GM19240 (cell line): ENCODE data around the gene HOXA4.

ENCODE experiments used
- DNase-seq: peaks from one replicate; pipeline ENCODE4 v3.0.0; 2011; ENCODE audit warnings: low spot score; ENCODE audit not compliant: insufficient read length

HOXA4 gene

DNA sequence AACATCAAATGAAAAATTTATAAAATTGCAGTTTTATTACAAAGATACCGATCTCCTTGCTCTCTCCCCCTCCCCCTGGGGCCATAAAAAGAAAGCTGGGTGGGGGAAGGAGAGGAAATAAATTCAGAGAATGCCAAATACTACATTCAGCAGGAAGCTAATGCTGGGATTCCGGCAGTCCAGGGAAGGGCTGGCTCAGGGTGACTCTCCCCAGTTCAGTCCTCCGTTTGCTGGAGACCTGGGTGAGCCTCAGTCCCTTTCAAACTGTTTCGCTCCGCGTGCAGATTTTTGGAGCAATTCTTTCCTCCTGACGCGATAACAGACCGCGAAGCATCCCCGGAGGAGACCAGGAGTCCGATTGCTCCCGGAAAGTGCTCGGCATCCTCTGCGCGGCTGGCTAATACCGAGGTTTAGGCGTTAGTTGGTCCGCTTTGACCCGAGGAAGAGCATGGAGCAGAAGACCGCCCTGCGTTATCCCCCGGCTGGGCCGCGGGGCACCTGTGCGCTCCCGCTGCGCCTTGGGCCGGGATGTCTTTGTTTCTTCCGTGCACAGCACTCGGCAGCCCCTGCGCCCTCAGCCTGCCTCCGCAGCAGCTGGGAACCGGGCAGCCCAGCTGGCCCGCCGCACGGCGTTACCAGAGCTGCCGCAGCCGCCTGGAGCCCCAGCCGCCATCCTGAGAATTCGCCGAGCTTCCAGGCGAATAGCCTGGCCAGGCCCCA, 24.2 kb downstream of the HOXA4 start:
- no peak for DNase-seq

DNA sequence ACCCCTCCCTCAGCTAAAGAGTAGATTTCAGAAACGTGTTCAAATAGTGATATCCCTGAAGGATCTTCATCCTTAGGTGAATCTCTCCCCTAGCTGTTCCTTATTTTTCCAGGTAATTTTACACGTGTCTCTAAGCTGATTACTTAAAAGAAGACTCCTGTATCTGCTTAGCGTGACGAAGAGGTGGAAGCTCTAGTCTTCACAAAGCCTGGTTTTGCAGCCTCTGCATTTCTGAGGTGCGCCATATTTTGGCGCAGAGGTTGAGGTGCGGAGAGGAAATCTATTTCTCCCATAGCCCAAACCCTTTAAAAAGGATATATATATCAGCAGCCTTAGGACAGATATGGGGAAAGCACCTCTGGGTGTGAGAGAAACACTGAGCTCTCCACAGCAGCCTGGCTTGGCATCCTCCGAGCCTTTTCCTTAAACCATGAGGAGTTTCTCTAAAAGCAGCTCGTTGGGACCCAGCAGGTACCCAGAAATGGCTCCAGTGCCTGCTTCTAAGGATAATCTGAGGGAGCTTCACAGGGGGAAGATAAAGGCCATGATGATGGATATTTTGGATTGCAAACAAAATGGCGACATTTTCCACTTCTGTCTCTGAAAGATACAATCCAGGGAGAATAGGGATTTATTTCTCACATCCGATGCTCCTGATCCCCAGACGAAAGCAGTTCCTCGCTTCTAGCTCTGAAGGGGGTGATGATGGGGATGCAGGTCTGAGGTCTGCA, 25.1 kb downstream of the HOXA4 start:
- DNase-seq = no peak

DNA sequence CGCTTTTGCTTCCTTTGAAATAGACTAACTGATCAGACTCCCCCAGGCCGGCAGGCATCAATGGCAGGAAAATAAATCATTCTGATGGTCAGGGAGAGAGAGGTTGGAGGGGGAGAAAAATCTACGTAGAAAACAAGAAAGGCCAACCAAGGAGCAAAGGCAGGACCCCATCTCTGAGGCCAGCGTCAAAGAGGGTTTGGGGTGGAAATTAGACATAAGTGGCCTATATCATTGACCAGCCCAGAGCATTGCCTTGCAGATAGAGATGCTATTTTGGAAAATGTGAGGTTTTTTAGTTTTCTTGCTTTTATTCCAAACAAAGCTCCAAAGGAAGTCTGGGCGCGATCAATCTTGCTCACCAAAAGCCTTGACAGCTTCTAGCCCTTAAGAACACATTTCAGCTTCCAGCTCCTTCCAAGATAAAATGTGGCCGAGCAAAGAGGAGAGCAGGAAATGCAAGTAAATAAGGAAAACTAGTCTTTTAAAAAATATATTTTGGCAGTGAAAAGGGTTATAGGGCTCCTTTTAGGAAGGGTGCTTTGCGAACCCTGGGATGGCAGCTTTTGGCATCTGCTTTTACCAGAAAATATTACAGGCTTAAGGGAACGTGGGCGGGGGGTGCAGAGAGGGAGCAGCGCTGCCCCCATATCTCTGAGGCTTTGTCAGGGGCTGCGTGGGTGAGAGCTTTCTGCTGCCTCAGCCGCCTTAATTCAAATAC, 26.1 kb downstream of the HOXA4 start:
- DNase-seq = no peak

DNA sequence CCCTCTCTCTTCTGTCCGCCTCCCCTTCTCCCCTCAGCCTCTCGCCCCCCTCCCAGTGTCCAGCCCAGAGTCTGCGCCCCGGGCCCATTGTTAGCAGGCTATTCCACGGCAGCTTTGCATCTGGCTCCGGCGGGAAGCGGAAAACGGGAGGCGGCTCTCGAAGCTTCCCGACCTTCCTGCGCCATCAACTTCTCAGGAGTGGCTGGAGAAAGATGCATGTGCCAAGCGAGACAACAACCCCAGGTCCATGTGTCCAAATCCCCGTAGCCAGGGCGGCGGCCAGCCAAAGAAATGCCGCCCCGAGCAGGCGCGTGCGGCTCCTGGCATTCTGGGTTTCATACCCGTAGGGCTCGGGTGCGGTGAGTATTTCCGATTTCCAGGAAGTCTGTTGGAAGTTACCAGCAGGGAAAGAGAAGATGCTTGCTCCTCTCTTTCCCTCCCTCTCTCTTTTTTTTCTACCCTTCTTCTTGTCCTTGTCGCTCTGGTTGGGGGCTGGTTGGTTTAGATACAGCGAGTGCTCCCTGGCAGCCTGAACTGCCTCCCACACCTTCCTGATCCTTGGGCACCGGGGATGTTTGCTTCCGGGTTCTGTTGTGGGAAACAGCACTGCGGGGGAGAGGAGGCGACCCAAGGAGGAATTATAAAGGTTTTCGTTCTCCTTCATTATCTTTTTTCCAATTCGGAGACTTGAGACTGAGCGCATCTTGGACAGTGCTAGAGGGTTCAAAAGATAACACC, 26.9 kb downstream of the HOXA4 start:
- DNase-seq = no peak

DNA sequence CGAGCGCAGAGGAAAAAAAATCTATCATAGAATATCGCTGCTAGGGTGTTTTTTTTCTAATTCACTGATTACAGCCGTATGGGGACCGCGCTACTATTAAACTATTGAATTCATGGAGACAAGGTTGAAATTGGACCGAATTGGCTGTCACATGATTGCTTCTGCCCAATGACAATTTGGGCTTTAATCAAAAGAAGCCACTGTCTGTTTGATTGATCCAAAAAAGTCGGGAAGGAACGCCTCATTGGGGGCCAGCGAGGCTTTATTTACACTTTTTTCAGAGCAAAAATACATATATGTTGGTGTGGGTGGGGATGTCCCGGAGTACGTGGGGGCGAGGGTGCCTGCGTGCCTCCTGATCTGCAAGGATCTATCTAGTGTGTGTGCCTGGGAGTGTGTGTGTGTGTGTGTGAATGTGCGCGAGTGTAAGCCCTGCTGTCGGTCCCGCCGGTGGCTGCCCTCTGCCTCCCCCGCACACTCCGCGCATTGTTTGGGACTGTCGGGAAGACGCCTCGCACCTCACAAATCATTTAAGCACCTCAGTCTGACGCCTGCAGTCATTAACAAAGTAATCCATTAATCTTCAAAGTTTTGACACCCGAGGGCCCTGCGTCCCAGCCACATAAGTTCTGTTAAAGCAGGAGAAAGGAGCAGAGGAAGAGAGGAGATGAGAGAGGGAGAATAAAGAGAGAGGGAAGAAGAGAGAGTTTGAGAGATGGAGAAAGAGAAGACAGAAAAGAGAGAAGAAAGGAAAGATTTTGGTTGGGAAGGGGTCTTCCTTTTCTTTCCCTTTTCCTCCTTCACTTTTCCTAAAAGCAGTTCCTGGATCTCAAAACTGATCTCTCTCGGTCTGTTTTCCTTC, 27.7 kb downstream of the HOXA4 start, which contains the start of gene HOXA2:
Gene HOXA2, minus strand, starts transcription at position 103 of the 862 bp plus-strand sequence. CDS start 183 bp downstream, outside the sequence.
- DNase-seq = no peak

DNA sequence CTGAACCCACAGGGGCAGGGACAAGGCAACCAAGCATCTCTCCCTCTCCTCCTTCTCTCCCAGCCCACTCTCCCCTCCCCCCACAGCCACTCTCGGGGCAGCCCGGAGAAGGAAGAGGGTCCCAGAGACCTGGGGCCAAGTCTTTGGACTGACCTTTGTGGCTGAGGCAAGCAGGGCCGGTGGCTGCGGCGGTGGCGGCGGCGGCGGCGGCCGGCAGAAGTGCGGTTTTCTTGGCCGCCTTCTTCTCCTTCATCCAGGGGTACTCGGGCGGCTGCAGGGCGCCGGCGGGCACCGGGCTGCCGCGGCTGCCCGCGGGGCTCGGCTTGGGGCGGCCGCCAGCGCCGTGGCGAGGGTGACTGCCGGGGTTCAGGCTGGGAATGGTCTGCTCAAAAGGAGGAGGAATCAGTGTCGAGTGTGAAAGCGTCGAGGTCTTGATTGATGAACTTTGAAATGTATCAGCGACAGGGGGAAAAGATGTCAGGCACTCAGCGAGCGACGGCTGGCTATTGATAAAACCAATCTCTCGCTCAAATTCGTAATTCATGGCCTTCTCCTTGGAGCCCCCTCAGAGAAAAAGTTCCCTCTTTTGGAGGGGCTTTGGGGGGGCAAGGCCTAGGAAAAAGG, 28.5 kb downstream of the HOXA4 start:
- DNase-seq = no peak

DNA sequence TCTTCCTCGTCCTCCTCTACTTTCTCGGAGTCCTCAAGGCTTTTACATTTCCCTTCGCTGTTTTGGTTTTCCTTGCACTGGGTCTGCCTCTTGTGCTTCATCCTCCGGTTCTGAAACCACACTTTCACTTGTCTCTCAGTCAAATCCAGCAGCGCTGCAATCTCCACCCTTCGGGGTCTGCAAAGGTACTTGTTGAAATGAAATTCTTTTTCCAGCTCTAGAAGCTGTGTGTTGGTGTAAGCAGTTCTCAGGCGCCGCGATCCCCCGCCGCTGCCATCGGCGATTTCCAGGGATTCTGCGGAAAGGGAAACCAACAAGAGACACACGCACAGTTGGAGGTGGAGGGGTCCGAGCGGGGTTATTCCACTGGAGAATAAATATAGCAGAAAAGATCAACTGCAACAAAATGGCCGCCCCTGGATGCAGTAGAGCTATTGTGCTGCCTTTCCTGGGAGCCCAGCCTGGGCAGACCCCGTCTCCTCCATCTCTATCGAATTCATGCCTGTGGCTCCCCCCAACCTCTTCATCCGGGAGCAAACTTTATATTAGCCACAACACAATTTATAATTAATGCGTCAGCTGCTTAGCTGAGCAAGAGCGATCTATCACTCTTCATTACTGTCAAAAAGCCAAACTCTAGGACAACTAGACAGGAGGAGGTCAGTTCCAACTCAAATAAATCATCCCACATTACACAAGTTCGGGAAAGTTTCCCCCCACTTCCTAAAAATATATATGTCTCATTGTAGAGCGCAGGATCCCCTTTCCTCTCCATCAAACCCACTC, 29.2 kb downstream of the HOXA4 start:
- no peak for DNase-seq

DNA sequence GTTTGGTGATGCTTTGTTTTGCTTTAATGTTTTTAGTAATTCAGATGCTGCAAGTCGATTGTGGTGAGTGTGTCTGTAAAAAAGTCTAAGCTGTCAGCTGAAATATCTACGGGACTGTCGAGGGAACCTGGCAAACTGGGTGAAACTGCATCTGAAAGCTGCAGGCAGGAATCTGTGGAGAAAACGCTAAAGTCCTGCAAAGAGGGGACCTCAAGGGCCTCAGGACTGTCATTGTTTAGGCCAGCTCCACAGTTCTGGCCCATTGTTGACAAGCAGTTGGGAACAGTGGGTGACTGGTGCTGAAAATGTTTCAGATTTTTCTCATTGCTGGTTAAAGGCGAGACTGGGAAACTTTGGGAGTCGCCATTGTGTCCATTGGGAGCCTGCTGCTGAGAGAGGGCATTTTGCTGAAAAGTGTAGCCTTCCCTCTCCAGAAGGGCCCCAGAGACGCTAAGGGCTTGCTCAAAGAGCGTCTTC, 29.8 kb downstream of the HOXA4 start:
- DNase-seq = no peak

DNA sequence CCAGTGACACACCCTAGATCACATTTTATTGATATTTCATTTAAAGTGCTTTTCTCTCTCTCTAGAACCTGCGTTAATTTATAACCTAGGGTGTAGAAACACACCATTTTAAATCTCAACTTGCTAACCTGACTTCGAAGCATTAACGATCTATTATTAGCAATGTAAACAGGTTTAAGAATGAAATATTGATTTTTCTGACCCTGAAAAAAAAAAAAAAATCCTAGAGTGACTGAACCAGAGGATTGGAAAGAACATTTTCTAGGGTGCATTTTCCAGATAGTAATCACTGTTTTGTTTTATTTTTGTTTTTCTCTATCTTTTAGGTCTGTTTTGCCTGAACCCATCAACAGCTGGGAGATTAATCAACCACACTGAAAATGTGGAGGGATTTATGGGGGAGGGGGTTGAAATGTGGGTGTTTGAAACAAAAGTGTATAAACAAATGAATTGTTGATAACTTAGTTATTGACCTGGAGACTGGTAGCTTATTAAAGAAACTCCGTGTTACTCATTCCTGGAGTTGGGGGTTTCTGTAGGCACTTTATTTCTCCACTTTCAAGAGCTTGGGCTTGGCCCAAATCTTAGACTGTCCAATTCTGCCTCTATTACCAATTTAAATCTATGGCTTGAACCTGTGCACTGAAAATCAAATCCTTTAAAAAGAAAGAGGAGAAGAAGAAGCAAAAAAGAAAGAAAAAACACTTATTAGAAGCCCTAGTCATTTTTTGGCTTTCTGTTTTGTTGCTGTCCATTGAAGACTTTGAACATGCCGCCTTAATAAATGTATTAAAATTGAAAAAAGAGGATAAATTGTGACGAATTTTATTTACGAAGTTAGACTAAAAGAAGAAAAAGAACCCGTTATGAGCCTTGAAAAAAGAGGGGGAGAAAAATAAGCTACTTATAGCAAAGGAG, 30.8 kb downstream of the HOXA4 start:
- DNase-seq = no peak

DNA sequence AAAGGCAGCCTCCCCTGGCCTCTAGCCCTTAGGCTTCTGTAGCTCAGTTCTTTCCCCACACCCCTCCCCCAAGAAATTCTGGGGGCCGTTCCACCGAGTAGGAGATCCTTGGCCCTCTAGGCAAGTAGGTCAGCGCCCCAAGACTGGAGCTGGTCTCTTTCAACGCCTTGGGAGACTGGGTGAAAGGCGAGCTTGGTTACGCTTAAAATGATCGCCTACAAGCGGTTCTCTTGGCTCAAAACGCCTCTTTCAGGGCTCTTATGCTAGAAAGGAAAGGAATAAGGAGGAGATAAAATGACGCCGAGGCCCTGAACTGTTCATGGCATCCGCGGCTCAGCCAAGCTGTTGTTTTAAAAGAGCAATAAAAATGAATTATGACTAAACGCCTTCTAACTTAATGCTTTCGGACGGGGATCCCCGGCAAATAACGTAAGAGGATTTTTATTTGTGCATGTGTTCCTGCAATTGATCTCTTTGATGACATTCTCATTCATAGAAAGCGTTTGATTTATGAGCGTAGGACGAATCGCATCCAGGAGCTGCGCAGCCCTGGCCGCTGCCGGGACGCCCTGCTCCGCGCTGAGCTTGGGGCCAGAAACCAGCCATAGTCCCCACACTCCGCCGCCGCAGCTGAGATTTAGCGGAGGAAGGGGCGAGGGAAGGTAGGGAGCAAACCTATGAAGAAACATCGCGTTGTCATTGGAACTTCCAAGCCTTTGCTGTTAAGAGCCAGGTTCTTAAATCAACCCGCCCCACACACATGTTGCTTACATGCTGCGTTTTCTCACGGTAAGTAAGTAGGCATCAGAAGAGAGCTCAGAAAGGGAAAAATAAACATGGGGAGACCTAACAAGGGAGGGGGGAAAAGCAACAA, 31.7 kb downstream of the HOXA4 start:
- no peak for DNase-seq

DNA sequence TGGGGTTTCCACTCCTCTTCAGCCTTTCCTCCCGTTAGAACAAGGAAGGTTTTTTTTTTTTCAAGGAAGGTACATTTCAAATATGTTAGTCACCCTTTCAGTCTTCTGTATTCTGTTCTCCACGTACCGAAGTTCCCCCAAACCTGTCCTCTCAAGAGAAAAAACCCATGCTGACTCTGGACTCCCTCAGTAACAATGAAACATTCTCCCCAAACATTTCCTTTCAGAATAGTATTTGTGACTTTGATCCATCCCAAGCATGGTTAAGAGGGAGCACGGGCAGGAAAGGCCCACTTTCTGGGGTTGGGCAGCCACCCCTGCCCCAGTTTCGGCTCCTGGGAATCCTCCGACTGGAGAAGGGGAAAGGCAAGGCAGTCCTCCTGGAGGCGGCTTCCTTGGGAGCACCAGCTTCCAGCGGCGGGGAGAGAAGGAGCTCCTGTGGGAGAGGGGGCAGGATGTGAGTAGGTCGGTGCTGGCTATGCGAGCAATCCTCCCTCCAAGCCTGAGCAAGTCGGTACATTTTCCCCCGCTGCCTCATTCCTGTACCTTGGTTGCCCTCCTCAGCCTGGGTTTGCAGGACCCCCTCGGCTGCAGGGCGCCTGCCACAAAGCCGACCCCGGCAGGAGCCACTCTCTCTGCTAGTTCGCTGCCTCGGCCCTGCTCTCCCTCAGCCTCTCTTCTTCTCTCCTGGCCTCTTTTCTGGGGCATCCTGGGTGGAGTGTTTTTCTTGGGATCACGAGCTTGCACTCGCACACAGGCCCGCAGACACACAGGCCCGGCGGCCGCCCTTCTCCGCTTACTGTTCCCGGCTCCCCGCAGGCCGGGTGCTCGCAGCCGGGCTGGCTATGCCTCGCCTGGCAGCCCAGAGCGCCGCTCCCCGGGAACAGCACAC, 32.6 kb downstream of the HOXA4 start:
- DNase-seq = no peak

DNA sequence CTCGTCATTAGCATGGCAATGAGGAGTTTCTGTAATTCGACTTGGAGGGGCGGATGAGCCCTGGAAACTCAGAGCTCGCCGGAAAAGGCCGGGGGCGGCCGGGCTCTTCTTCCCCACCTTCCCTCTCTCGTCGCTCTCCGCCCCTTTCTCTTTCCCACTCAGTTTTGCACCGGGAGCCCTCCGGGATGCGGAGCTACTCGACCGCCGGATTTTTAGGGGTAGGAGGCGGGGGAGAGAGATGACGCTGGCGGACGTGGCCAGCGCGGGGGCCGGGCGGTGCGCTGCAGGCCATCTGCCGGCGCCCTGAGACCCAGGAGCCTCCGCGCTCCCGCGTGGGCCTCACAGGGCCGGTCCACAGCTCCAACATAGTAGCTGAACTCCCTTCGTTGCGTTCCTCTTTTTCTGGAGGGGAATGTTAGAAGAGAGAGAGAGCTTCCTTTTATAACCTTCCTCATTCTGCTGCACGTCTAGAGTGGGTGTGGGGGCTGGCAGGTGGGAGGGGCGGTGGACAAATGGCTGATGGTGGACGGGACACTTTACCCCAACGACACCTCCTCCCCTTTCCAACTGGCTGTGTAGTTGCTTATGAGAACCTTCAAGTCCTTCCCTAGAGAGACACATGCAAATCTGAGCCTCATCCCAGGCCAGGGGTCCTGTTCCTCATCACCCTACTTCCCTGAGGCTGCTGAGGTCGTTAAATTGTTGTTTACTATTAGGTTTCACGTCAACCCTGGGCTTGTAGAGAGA, 33.6 kb downstream of the HOXA4 start:
- DNase-seq = no peak

DNA sequence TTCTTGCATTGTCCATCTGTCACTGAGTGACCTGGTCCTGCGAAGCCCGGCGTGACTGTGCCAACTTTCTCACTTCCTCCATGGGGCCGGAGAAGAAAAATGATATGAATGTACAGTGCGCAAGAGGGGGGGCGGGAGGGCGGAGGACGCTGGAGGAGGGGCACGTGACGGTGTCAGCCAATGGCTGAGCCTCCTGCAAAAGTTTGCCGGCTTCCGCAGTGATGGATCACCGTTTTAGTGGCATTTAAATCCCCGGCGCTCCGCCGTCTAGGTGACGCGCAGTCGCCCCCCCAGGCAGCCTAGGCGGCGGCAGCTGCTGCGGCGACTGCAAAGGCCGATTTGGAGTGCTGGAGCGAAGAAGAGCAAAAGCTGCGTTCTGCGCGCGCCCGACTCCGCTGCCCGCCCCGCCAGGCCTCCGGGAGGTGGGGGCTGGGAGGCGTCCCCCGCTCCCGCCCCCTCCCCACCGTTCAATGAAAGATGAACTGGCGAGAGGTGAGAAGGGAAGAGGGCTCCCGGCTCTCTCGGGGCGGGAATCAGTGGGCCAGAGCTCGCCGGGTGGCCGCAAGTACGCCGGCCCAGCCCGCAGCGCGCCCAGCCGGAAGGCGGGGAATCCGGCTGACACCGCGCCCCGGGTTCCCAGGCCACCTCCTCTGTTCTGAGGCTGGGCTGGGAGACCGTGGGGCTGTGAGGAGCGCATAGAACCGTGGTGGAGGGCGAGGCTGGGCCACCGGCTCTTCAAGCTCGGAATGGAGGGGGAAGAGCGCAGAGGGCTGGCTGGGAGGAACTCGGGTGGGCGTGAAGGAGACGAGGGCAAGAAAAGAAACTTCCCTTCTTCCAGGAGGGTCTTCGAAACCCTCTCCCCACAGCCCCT, 34.4 kb downstream of the HOXA4 start, which contains the start of gene HOXA1:
Gene HOXA1, minus strand, starts transcription at position 104 of the 871 bp plus-strand sequence. Its CDS starts 88 bp downstream, at position 16.
- DNase-seq = peak; percentile 95
